ENCODE measurements around the gene DNAJA2.
A peak's percentile ranks its signal among the peaks of the same experiment; 100 is the strongest.

DNAJA2 gene

GRCh38 chr16:46930861-46931260, 42.6 kb downstream of the DNAJA2 start:
- TF ChIP-seq RAD21 (IDR thresholded peaks at IDR 0.05; ENCODE audit: low read depth) (no peak), YY1 (IDR thresholded peaks at IDR 0.05; ENCODE audit: low read depth) (no peak), MAX (IDR thresholded peaks at IDR 0.05) (no peak), CEBPB (IDR thresholded peaks at IDR 0.05) (no peak), FOXM1 (IDR thresholded peaks at IDR 0.05; ENCODE audit: borderline replicate concordance, low read depth) (no peak), EP300 (IDR thresholded peaks at IDR 0.05; ENCODE audit: borderline replicate concordance) (no peak), REST (IDR thresholded peaks at IDR 0.05; ENCODE audit: low read depth) (no peak), TEAD4 (IDR thresholded peaks at IDR 0.05) (no peak), EGR1 (IDR thresholded peaks at IDR 0.05) (no peak), NFIC (IDR thresholded peaks at IDR 0.05) (no peak)

DNA sequence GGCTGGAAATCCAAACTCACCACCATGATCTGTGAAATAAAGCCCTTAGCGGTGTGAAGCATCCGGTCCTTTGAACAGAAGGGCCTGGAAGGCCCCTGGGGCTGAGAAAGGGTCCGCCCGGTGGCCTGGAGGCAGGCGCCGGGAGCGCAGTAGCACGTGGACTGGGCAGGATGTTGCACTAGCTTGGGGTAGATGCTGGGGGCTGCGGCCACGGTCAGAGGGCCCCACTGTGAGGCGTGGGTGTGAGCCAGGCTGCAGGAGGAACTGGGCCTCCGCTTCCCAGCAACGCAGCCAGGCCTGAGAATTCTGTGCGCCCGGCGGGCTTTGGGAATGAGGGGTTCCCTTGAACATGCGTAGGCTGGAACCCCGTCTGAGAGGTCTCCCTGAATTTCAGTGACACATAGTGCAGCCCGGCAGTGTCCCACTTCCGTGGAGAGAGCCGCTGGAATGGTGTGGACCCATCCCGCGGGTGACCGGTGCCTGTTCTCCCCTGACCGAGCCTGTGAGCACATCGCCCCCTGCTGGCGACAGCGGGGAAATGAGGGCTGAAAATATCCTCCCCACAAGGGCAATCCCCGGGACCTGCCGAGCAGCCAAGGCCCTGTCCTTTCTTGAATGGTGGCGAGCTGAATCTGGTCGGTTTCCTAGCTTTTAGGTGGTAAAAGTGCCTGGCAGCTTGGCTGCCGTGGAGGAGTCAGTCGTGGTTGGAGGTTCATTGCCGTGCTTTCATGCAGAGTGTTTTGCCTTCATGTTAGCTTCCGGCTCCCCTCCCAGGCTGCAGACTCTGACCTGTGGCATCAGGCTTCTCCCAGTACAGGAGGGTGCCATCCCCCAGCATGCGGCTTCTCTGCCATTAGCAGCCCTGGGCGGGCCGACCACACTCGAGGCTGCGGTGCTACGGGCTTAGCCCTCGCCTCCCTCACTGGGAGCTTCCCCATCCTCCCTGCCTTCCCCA, 43.8 kb downstream of the DNAJA2 start:
- TF ChIP-seq RAD21 (IDR thresholded peaks at IDR 0.05; ENCODE audit: low read depth) (peak; percentile 75), TEAD4 (IDR thresholded peaks at IDR 0.05) (no peak)

- TF ChIP-seq RAD21 (IDR thresholded peaks at IDR 0.05; ENCODE audit: low read depth) = no peak
- no peak for TF ChIP-seq YY1 (IDR thresholded peaks at IDR 0.05; ENCODE audit: low read depth)
- no peak for TF ChIP-seq MAX (IDR thresholded peaks at IDR 0.05)
- no peak for TF ChIP-seq FOXM1 (IDR thresholded peaks at IDR 0.05; ENCODE audit: borderline replicate concordance, low read depth)
- TF ChIP-seq REST (IDR thresholded peaks at IDR 0.05; ENCODE audit: low read depth) = no peak
- TF ChIP-seq ZBTB7A (IDR thresholded peaks at IDR 0.05; ENCODE audit: low read depth) = no peak
- no peak for TF ChIP-seq EGR1 (IDR thresholded peaks at IDR 0.05)
- no peak for TF ChIP-seq CREB1 (IDR thresholded peaks at IDR 0.05; ENCODE audit: low read depth)
- TF ChIP-seq TAF1 (IDR thresholded peaks at IDR 0.05; ENCODE audit: low read depth) = no peak
- no peak for TF ChIP-seq TCF12 (IDR thresholded peaks at IDR 0.05; ENCODE audit: low read depth)
- no peak for TF ChIP-seq NFIC (IDR thresholded peaks at IDR 0.05)
- TF ChIP-seq CEBPB (IDR thresholded peaks at IDR 0.05) = no peak
- TF ChIP-seq, protein P1, sequence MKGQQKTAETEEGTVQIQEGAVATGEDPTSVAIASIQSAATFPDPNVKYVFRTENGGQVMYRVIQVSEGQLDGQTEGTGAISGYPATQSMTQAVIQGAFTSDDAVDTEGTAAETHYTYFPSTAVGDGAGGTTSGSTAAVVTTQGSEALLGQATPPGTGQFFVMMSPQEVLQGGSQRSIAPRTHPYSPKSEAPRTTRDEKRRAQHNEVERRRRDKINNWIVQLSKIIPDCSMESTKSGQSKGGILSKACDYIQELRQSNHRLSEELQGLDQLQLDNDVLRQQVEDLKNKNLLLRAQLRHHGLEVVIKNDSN (IDR thresholded peaks at IDR 0.05) = no peak
- no peak for TF ChIP-seq TEAD4 (IDR thresholded peaks at IDR 0.05)
- TF ChIP-seq EP300 (IDR thresholded peaks at IDR 0.05; ENCODE audit: borderline replicate concordance) = no peak
These were observed 44.7 kb downstream of the DNAJA2 start for GRCh38 chr16:46928811-46929210.

DNA sequence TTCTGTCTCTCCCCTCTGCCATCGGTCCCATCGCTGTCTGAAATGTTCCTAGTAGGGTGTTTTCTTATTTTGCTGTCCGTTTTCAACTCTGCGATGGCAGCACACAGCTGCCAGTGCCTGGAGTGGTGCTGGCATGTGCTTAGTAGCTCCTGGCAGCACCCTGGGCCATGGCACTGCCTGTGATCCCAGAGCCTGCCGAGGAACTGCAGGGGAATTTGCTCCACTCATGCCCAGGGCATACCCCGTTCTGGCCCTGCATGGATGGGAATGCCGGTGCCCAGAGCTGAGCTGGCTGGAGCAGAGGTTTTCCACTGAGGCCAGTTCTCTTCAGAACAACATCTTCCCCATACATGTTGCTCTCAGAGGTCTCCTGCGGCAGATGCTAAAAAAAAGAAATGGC, 46.2 kb downstream of the DNAJA2 start:
- no peak for TF ChIP-seq MAX (IDR thresholded peaks at IDR 0.05)
- no peak for TF ChIP-seq EP300 (IDR thresholded peaks at IDR 0.05; ENCODE audit: borderline replicate concordance)
- no peak for TF ChIP-seq ZBTB7A (IDR thresholded peaks at IDR 0.05; ENCODE audit: low read depth)
- TF ChIP-seq TEAD4 (IDR thresholded peaks at IDR 0.05) = no peak
- no peak for TF ChIP-seq CEBPB (IDR thresholded peaks at IDR 0.05)
- TF ChIP-seq NFIC (IDR thresholded peaks at IDR 0.05) = no peak
- TF ChIP-seq EGR1 (IDR thresholded peaks at IDR 0.05) = no peak
- no peak for TF ChIP-seq CREB1 (IDR thresholded peaks at IDR 0.05; ENCODE audit: low read depth)
- TF ChIP-seq TCF12 (IDR thresholded peaks at IDR 0.05; ENCODE audit: low read depth) = no peak
- TF ChIP-seq YY1 (IDR thresholded peaks at IDR 0.05; ENCODE audit: low read depth) = no peak
- TF ChIP-seq REST (IDR thresholded peaks at IDR 0.05; ENCODE audit: low read depth) = no peak
